GM23338 (cell line): ENCODE results near the gene THOC7.

ENCODE experiments used
- CREB1 ChIP-seq: fragments of 250-450 bp; sonication (Bioruptor Pico); IDR thresholded peaks from 2 replicates; pipeline ENCODE4 v1.5.0; 2020; ENCODE audit warnings: low read depth, mild to moderate bottlenecking, moderate library complexity
- EZH2 ChIP-seq: fragments of 200-600 bp; sonication (generic); IDR thresholded peaks from one replicate; pipeline ENCODE4 v1.8.0; 2017; ENCODE audit warnings: antibody characterized with exemption, mild to moderate bottlenecking, low read depth; ENCODE audit not compliant: unreplicated experiment
- EZH2phosphoT487 ChIP-seq: fragments of 200-600 bp; sonication (generic); IDR thresholded peaks from one replicate; pipeline ENCODE4 v1.8.1; 2018; ENCODE audit warnings: antibody characterized with exemption; ENCODE audit not compliant: unreplicated experiment
- JUNB ChIP-seq: IDR thresholded peaks from one replicate; pipeline ENCODE4 v1.6.1; 2016; ENCODE audit warnings: antibody characterized with exemption; ENCODE audit not compliant: unreplicated experiment
- POLR2AphosphoS5 ChIP-seq: IDR thresholded peaks from 2 replicates; pipeline ENCODE4 v1.6.1; 2016; ENCODE audit warnings: antibody characterized with exemption, low read depth
- STAT1 ChIP-seq: IDR thresholded peaks from one replicate; pipeline ENCODE4 v1.6.1; 2016; ENCODE audit warnings: antibody characterized with exemption; ENCODE audit not compliant: unreplicated experiment
- ZNF114 ChIP-seq: fragments of 250-450 bp; sonication (Bioruptor Pico); IDR thresholded peaks from 2 replicates; pipeline ENCODE4 v1.5.0; 2020; ENCODE audit warnings: mild to moderate bottlenecking, moderate library complexity
- TF ChIP-seq, protein P1 (sequence below): IDR thresholded peaks from one replicate; pipeline ENCODE4 v1.6.1; 2018; ENCODE audit warnings: antibody characterized with exemption; ENCODE audit not compliant: unreplicated experiment
- TF ChIP-seq, protein P2 (sequence below), 2 experiments: fragments of 200-600 bp in 1 of 2; sonication (generic) in 1 of 2; conservative IDR thresholded peaks; 2 replicates each; pipeline versions ENCODE4 v1.5.1 to v1.6.1; 2016 to 2017; ENCODE audit warnings: antibody characterized with exemption in 2 of 2, low read depth in 2 of 2, mild to moderate bottlenecking in 2 of 2, moderate library complexity in 1 of 2
- TF ChIP-seq, protein P3 (sequence below): IDR thresholded peaks from 2 replicates; pipeline ENCODE4 v1.6.1; 2016; ENCODE audit warnings: antibody characterized with exemption

DNA sequence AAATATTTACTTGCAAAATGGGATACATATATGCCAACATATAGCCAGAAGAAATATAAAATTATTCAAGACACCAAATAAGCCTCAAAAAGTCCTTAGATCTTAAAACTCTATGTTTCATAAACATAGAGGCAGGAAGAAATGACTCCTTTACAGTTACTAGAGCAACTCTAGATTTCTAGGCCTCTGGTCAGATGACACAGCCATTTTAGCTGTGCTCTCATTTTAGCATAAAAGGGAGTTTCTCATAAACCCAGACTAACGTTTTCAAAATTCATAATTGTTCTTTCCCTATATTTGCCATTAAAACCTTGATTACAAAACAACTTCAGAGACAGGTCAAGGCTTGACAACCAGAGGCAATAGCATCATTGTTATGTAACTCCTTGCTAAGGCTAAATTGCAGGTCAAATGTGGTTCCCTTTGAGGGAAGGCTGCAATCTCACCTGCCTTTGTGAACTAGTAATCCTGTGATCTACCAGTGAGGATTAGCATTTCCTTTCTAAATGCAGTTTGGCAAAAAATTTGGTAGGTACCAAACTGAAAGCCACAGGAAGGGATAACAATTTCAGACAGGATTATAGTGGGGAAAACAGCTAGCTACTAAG is 8.2 kb downstream of the THOC7 start:
- TF ChIP-seq, protein P1, sequence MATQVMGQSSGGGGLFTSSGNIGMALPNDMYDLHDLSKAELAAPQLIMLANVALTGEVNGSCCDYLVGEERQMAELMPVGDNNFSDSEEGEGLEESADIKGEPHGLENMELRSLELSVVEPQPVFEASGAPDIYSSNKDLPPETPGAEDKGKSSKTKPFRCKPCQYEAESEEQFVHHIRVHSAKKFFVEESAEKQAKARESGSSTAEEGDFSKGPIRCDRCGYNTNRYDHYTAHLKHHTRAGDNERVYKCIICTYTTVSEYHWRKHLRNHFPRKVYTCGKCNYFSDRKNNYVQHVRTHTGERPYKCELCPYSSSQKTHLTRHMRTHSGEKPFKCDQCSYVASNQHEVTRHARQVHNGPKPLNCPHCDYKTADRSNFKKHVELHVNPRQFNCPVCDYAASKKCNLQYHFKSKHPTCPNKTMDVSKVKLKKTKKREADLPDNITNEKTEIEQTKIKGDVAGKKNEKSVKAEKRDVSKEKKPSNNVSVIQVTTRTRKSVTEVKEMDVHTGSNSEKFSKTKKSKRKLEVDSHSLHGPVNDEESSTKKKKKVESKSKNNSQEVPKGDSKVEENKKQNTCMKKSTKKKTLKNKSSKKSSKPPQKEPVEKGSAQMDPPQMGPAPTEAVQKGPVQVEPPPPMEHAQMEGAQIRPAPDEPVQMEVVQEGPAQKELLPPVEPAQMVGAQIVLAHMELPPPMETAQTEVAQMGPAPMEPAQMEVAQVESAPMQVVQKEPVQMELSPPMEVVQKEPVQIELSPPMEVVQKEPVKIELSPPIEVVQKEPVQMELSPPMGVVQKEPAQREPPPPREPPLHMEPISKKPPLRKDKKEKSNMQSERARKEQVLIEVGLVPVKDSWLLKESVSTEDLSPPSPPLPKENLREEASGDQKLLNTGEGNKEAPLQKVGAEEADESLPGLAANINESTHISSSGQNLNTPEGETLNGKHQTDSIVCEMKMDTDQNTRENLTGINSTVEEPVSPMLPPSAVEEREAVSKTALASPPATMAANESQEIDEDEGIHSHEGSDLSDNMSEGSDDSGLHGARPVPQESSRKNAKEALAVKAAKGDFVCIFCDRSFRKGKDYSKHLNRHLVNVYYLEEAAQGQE, result no peak
- TF ChIP-seq, protein P2, sequence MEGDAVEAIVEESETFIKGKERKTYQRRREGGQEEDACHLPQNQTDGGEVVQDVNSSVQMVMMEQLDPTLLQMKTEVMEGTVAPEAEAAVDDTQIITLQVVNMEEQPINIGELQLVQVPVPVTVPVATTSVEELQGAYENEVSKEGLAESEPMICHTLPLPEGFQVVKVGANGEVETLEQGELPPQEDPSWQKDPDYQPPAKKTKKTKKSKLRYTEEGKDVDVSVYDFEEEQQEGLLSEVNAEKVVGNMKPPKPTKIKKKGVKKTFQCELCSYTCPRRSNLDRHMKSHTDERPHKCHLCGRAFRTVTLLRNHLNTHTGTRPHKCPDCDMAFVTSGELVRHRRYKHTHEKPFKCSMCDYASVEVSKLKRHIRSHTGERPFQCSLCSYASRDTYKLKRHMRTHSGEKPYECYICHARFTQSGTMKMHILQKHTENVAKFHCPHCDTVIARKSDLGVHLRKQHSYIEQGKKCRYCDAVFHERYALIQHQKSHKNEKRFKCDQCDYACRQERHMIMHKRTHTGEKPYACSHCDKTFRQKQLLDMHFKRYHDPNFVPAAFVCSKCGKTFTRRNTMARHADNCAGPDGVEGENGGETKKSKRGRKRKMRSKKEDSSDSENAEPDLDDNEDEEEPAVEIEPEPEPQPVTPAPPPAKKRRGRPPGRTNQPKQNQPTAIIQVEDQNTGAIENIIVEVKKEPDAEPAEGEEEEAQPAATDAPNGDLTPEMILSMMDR (conservative IDR thresholded peaks at IDR 0.05; ENCODE audit: low read depth in 2 of 2), result no peak
- TF ChIP-seq EZH2phosphoT487 (no peak), EZH2 (no peak), POLR2AphosphoS5 (no peak), CREB1 (CRISPR knock-in tag) (no peak), JUNB (no peak), STAT1 (no peak), ZNF114 (no peak)
- TF ChIP-seq, protein P3, sequence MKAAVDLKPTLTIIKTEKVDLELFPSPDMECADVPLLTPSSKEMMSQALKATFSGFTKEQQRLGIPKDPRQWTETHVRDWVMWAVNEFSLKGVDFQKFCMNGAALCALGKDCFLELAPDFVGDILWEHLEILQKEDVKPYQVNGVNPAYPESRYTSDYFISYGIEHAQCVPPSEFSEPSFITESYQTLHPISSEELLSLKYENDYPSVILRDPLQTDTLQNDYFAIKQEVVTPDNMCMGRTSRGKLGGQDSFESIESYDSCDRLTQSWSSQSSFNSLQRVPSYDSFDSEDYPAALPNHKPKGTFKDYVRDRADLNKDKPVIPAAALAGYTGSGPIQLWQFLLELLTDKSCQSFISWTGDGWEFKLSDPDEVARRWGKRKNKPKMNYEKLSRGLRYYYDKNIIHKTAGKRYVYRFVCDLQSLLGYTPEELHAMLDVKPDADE, result no peak
